Measurements from ENCODE around the gene KRT74.

The KRT74 gene

GRCh38 chr12:52608161-52608560 lies 34.5 kb upstream of the KRT74 start:
- TF ChIP-seq CTCF (IDR thresholded peaks at IDR 0.05): no peak
- TF ChIP-seq ZFX (IDR thresholded peaks at IDR 0.05; ENCODE audit: borderline replicate concordance): no peak
- no peak overlapping the region for H3K27ac ChIP-seq

- TF ChIP-seq CTCF (IDR thresholded peaks at IDR 0.05) (no peak), ZFX (IDR thresholded peaks at IDR 0.05; ENCODE audit: borderline replicate concordance) (no peak)
- H3K27ac ChIP-seq: no peak overlapping the region
Observed at GRCh38 chr12:52607314-52607713, 33.7 kb upstream of the KRT74 start.

GRCh38 chr12:52606581-52607218 lies 33.1 kb upstream of the KRT74 start:
- H3K27ac ChIP-seq: no peak overlapping the region
- TF ChIP-seq ZFX (IDR thresholded peaks at IDR 0.05; ENCODE audit: borderline replicate concordance) (no peak), CTCF (IDR thresholded peaks at IDR 0.05) (no peak)

- no peak overlapping the region for H3K27ac ChIP-seq
- no peak for TF ChIP-seq ZFX (IDR thresholded peaks at IDR 0.05; ENCODE audit: borderline replicate concordance)
- TF ChIP-seq CTCF (IDR thresholded peaks at IDR 0.05): no peak
Observed at GRCh38 chr12:52606096-52606495, 32.5 kb upstream of the KRT74 start.

- no peak overlapping the region for H3K27ac ChIP-seq
- TF ChIP-seq CTCF (IDR thresholded peaks at IDR 0.05) (no peak), ZFX (IDR thresholded peaks at IDR 0.05; ENCODE audit: borderline replicate concordance) (no peak)
Observed at GRCh38 chr12:52605542-52605941, 31.9 kb upstream of the KRT74 start.

GRCh38 chr12:52604859-52605258 lies 31.2 kb upstream of the KRT74 start:
- no peak overlapping the region for H3K27ac ChIP-seq
- no peak for TF ChIP-seq CTCF (IDR thresholded peaks at IDR 0.05)
- no peak for TF ChIP-seq ZFX (IDR thresholded peaks at IDR 0.05; ENCODE audit: borderline replicate concordance)

- H3K27ac ChIP-seq: no peak overlapping the region
- TF ChIP-seq ZFX (IDR thresholded peaks at IDR 0.05; ENCODE audit: borderline replicate concordance): no peak
- TF ChIP-seq CTCF (IDR thresholded peaks at IDR 0.05): no peak
Observed at GRCh38 chr12:52603314-52603713, 29.7 kb upstream of the KRT74 start.

Data from 22Rv1 (cell line).